Heart left ventricle (tissue), 16 donors: ENCODE results near the gene GABRB3. TPM values are rescaled to one million over a fixed set of nuclear protein-coding genes. Genes with fewer than 3 reads are reported as not detected.

Experiments
- ATAC-seq, 4 donors: fragments of 200-7000 bp; cut with Tn5 transposase; one replicate each; pipeline ENCODE4 v1.9.1; 2020 to 2022; ENCODE audit warnings: moderate library complexity in 4 of 4, mild to moderate bottlenecking in 3 of 4, moderate number of reproducible peaks in 1 of 4
- DNase-seq, 5 donors: peaks; one replicate each; pipeline ENCODE4 v3.0.0-alpha.2; 2020
- H3K27ac ChIP-seq, 12 donors: fragments of 200-600 bp; sonication (generic) in 4 of 12; one replicate each; pipeline versions ENCODE4 v1.5.0 to v1.8.0; 2016 to 2022; ENCODE audit warnings: mild to moderate bottlenecking in 2 of 12
- H3K27me3 ChIP-seq, 9 donors: fragments of 200-600 bp; sonication (generic) in 2 of 9; one replicate each; pipeline versions ENCODE4 v1.5.1 to v1.8.0; 2016 to 2022; ENCODE audit warnings: mild to moderate bottlenecking in 3 of 9
- H3K36me3 ChIP-seq, 9 donors: fragments of 200-600 bp; sonication (generic) in 2 of 9; one replicate each; pipeline versions ENCODE4 v1.5.0 to v1.8.0; 2018 to 2022; ENCODE audit warnings: mild to moderate bottlenecking in 2 of 9
- H3K4me1 ChIP-seq, 12 donors: fragments of 200-600 bp; sonication (generic) in 4 of 12; one replicate each; pipeline versions ENCODE4 v1.5.0 to v1.8.0; 2016 to 2022; ENCODE audit warnings: mild to moderate bottlenecking in 3 of 12
- H3K4me3 ChIP-seq, 12 donors: fragments of 200-600 bp; sonication (generic) in 4 of 12; one replicate each; pipeline versions ENCODE4 v1.5.0 to v1.8.0; 2017 to 2022; ENCODE audit warnings: mild to moderate bottlenecking in 9 of 12, moderate library complexity in 4 of 12
- H3K9me3 ChIP-seq, 12 donors: fragments of 200-600 bp; sonication (generic) in 4 of 12; one replicate each; pipeline versions ENCODE4 v1.5.0 to v1.8.0; 2016 to 2022; ENCODE audit warnings: mild to moderate bottlenecking in 1 of 12
- CTCF ChIP-seq, 12 donors: fragments of 200-600 bp; sonication (generic) in 4 of 12; IDR thresholded peaks; one replicate each; pipeline versions ENCODE4 v1.5.0 to v1.8.0; 2018 to 2022; ENCODE audit warnings: antibody characterized with exemption in 12 of 12, mild to moderate bottlenecking in 5 of 12
- POLR2A ChIP-seq, 2 donors: fragments of 450-650 bp; IDR thresholded peaks; one replicate each; pipeline ENCODE4 v1.6.1; 2017; ENCODE audit warnings: antibody characterized with exemption in 2 of 2, mild to moderate bottlenecking in 2 of 2, moderate library complexity in 2 of 2
- WGBS, 4 donors: extraction: QIAGEN DNeasy Blood & Tissue Kit in 2 of 4; methylation state at CpG; one replicate each; pipeline versions ENCODE4 v1.1.5 to v1.1.7; 2013 to 2018; 5-methylcytosine and 5-hydroxymethylcytosine counted together
- intact Hi-C, 10 donors: fragments of 100-400 bp; cut with DNase I; formaldehyde crosslinking; loops; one replicate each; pipeline versions ENCODE4 v1.11.1 to v1.14.2; 2022
- polyA plus RNA-seq, 2 donors: library from polyadenylated mRNA; stranded (reverse); fragments of 200-250 nt; gene quantifications; one replicate each; pipeline ENCODE4 v1.2.3, GENCODE V29; 2013
- total RNA-seq, 9 donors: library from RNA; depleted of rRNA in 2 of 9; stranded (reverse); fragments of >200 nt in 2 of 9; fragmentation: NEBNext Ultra II Directional in 3 of 9; extraction: Animal tissue kit (Norgen Biotek cat#: 25700) in 3 of 9; gene quantifications; one replicate each; pipeline versions ENCODE4 v1.1.0 to v1.2.4, GENCODE V29; 2016 to 2023
- donor health status: ischemic (EF 13 %, LVEDD 7.1; RV severe dilation, severe dysfunction).
- donor health status: healthy with polysubstance abuse.
- donor health status: DM: no; HTN: yes; CAD: no.
- donor health status: DM: no; HTN: no; CAD: no.
- donor health status: ischemic (EF 25% LVEDD 6.9; RV normal size, moderate dysfunction).
- donor health status: ischemic (EF 25% LVEDD 5.7; RV mildly dilated, moderate dysfunction).
- donor health status: healthy.
- donor health status: DM: yes; HTN: yes; CAD: no.
- donor health status: ischemic (EF 35%, LVEDD 5.7; RV mildly dilated, moderate dysfunction).
- donor health status: nonischemic (EF 11% LVEDD 7.7; RV severe dilation, severe dysfunction).
- donor health status: DM: yes; HTN: yes; CAD: no.
- donor health status: PGD.
- donor health status: ischemic (EF 29% LVEDD 5.4; RV normal size, mild dysfunction).
- donor health status: nonischemic (EF 23%, LVEDD 6.1; RV moderate dilation, normal function).

Gene GABRB3
- total and polyA plus RNA-seq, 11 donors: 0.42 to 4.4 (median 1.7) TPM

- DNase-seq (peak in 2 of 5 donors; percentile 21 to 56), ATAC-seq (peak; percentile 82 to 95 (median 88))
- no peaks in the 10 kb centered on the region for H3K36me3 ChIP-seq
- H3K4me1 ChIP-seq: peaks cover 0 to 11% (median 0%) of the 10 kb centered on the region in 12 donors
- H3K4me3 ChIP-seq: no peak overlapping the region
- no peaks in the 10 kb centered on the region for H3K9me3 ChIP-seq
- TF ChIP-seq POLR2A (IDR thresholded peaks at IDR 0.05) (no peak), CTCF (IDR thresholded peaks at IDR 0.05) (no peak)
- H3K27me3 ChIP-seq: no peaks in the 10 kb centered on the region
- no peak overlapping the region for H3K27ac ChIP-seq
- intact Hi-C loops: no loop called here
- 22 to 38% (median 27%) methylated on average over 4 of the region's 4 CpGs for WGBS, 4 donors
Measured at GRCh38 chr15:26806151-26806550, 33.3 kb upstream of the GABRB3 start.

- Histone ChIP-seq H3K4me3 (no peak overlapping the region), H3K4me1 (peaks cover 0 to 11% (median 0%) of the 10 kb centered on the region in 12 donors), H3K27ac (no peak overlapping the region), H3K36me3 (no peaks in the 10 kb centered on the region), H3K27me3 (no peaks in the 10 kb centered on the region), H3K9me3 (no peaks in the 10 kb centered on the region)
- DNase-seq (no peak), ATAC-seq (no peak)
- TF ChIP-seq CTCF (IDR thresholded peaks at IDR 0.05) (no peak), POLR2A (IDR thresholded peaks at IDR 0.05) (no peak)
- intact Hi-C loops: no loop called here
- WGBS, 4 donors: 45 to 63% (median 56%) methylated on average over 5 of the region's 5 CpGs
Measured at GRCh38 chr15:26805470-26805869, 32.6 kb upstream of the GABRB3 start.

GRCh38 chr15:26804063-26804804, 31.4 kb upstream of the GABRB3 start:
- no peak overlapping the region for H3K4me3 ChIP-seq
- ATAC-seq (no peak), DNase-seq (no peak)
- 36 to 41% (median 40%) methylated on average over 11 of the region's 11 CpGs for WGBS, 4 donors
- intact Hi-C loops: no loop called here
- no peak overlapping the region for H3K27ac ChIP-seq
- H3K4me1 ChIP-seq: peaks cover 0 to 11% (median 0%) of the 10 kb centered on the region in 12 donors
- TF ChIP-seq CTCF (IDR thresholded peaks at IDR 0.05): no peak
- no peak for TF ChIP-seq POLR2A (IDR thresholded peaks at IDR 0.05)
- no peaks in the 10 kb centered on the region for H3K27me3 ChIP-seq
- no peaks in the 10 kb centered on the region for H3K9me3 ChIP-seq
- H3K36me3 ChIP-seq: no peaks in the 10 kb centered on the region

GRCh38 chr15:26790118-26790517, 17.3 kb upstream of the GABRB3 start:
- Histone ChIP-seq H3K4me3 (no peak overlapping the region), H3K27ac (no peak overlapping the region), H3K4me1 (no peaks in the 10 kb centered on the region), H3K36me3 (no peaks in the 10 kb centered on the region), H3K9me3 (peaks cover 0 to 5% (median 0%) of the 10 kb centered on the region in 12 donors), H3K27me3 (peaks cover 0 to 6% (median 0%) of the 10 kb centered on the region in 9 donors)
- intact Hi-C loops: loop anchor here in 1 of 10 donors (10.0 kb wide), 1 partner anchor 55 kb away; no protein-coding TSS in a partner anchor
- WGBS, 4 donors: 84 to 91% (median 85%) methylated on average over 8 of the region's 8 CpGs
- no peak for DNase-seq
- TF ChIP-seq CTCF (IDR thresholded peaks at IDR 0.05) (no peak), POLR2A (IDR thresholded peaks at IDR 0.05) (no peak)
- no peak for ATAC-seq
